Lung (tissue), 12 donors: Measurements from ENCODE around the gene IQGAP2. TPM values are rescaled to one million over a fixed set of nuclear protein-coding genes. Genes with fewer than 3 reads are reported as not detected.

Source experiments
- ATAC-seq: fragments of 200-7000 bp; cut with Tn5 transposase; one replicate; pipeline ENCODE4 v1.9.1; 2020; ENCODE audit warnings: moderate number of reproducible peaks; ENCODE audit not compliant: insufficient read depth, low FRiP score
- DNase-seq, 3 donors: peaks; one replicate each; pipeline ENCODE4 v3.0.0-alpha.2; 2013 to 2017
- H3K27ac ChIP-seq, 2 donors: one replicate each; pipeline ENCODE4 v1.5.1; 2013; ENCODE audit warnings: mild to moderate bottlenecking in 2 of 2, moderate library complexity in 2 of 2, control low read depth in 1 of 2, inconsistent platforms in 1 of 2, low read depth in 1 of 2, low read length in 1 of 2
- H3K27me3 ChIP-seq, 3 donors: one replicate each; pipeline ENCODE4 v1.5.1; 2013; ENCODE audit warnings: low read length in 2 of 3; ENCODE audit not compliant: control insufficient read depth in 3 of 3, insufficient read depth in 3 of 3
- H3K36me3 ChIP-seq, 4 donors: one replicate each; pipeline ENCODE4 v1.5.1; 2013; ENCODE audit warnings: low read length in 4 of 4, mild to moderate bottlenecking in 1 of 4, moderate library complexity in 1 of 4; ENCODE audit not compliant: control insufficient read depth in 4 of 4, insufficient read depth in 4 of 4
- H3K4me1 ChIP-seq, 5 donors: one replicate each; pipeline ENCODE4 v1.5.1; 2013; ENCODE audit warnings: low read length in 5 of 5, mild to moderate bottlenecking in 2 of 5, moderate library complexity in 1 of 5; ENCODE audit not compliant: control insufficient read depth in 5 of 5, insufficient read depth in 5 of 5
- H3K4me3 ChIP-seq: one replicate; pipeline ENCODE4 v1.5.1; 2013; ENCODE audit warnings: mild to moderate bottlenecking, control low read depth, moderate library complexity
- H3K9ac ChIP-seq, 2 donors: one replicate each; pipeline ENCODE4 v1.5.1; 2013; ENCODE audit warnings: low read length in 2 of 2, control low read depth in 1 of 2; ENCODE audit not compliant: insufficient read depth in 1 of 2
- H3K9me3 ChIP-seq, 4 donors: one replicate each; pipeline ENCODE4 v1.5.1; 2013; ENCODE audit warnings: low read length in 3 of 4, mild to moderate bottlenecking in 1 of 4, moderate library complexity in 1 of 4; ENCODE audit not compliant: control insufficient read depth in 4 of 4, insufficient read depth in 3 of 4
- CTCF ChIP-seq: IDR thresholded peaks from 2 replicates; pipeline ENCODE4 v1.5.1; 2012; ENCODE audit warnings: mild to moderate bottlenecking; ENCODE audit errors: control extremely low read depth, extremely low read depth
- WGBS, 2 donors: extraction: QIAGEN DNeasy Blood & Tissue Kit; methylation state at CpG; one replicate each; pipeline ENCODE4 v1.1.7; 2013; 5-methylcytosine and 5-hydroxymethylcytosine counted together
- polyA plus RNA-seq, 2 donors: library from polyadenylated mRNA; stranded (reverse); fragments of 200-250 nt; gene quantifications; one replicate each; pipeline ENCODE4 v1.2.1, GENCODE V29; 2013
- total RNA-seq, 2 donors: library from RNA; depleted of rRNA in 1 of 2; stranded (reverse); fragments of >200 nt in 1 of 2; gene quantifications; one replicate each; pipeline ENCODE4 v1.2.1, GENCODE V29; 2014 to 2021
- donor health status: control.
- donor health status: control.
- donor health status: Bipolar disorder and iron deficiency.
- donor health status: healthy.
- donor health status: DM: yes; HTN: yes; CAD: no.

IQGAP2 gene
- total and polyA plus RNA-seq, 4 donors = 6.0 to 33.6 (median 13.7) TPM

- Histone ChIP-seq H3K4me3 (peak overlapping the region; percentile 71), H3K27me3 (no peaks in the 10 kb centered on the region), H3K9me3 (no peaks in the 10 kb centered on the region), H3K9ac (no peak overlapping the region), H3K36me3 (no peaks in the 10 kb centered on the region), H3K27ac (peak overlapping the region in 1 of 2 donors; percentile 86), H3K4me1 (peaks cover 0 to 17% (median 3%) of the 10 kb centered on the region in 5 donors)
- no peak for TF ChIP-seq CTCF
- ATAC-seq = peak; percentile 19
- 1 to 2% methylated on average over 23 to 30 of the region's 30 CpGs for WGBS, 2 donors
- DNase-seq = peak; percentile 47 to 64 (median 60)
Measured at GRCh38 chr5:76403766-76404222, 709 bp downstream of the IQGAP2 start.

DNA sequence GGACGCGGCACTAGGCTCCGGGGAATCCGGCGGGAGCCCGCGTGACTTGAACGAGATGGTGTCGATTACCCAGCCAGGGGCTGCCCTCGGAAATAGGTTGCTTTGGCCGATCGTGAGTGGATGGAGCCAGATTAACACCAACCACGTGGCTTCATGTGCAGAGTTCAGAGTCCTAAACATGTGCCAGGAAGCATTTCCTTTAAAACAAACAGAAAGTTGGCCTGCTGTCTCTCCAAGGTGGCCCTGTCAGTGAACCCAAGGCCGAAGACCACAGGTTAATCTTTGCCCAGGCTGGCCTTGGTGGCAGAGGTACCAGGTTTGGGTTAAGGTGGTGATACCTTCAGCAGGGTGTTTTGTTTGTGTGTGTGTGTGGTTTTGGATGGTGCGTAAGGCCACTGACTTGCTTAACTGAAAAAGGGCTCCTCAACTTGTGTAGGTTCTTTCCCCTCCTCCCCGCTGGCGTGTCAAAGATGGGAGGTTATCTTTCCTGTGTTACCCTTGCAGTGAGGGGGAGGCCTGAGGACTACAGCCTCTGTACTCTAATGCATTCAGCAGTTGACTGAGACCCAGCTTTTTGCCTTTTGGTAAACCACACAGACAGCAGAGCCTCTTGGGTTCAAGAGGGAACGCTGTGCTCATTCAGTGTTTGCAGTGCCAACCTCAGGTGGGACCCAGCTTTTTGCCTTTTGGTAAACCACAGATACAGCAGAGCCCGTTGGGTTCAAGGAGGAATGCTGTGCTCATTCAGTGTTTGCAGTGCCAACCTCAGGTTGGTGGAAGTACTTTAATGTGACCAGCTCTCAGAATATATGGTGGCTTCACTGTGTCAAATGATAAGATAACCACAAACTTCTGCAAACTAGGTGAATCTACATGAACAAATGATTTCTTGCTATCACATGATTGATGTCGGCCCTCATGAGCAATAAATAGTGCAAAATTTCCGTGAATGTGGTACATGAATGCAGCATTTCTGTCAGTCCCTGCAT lies 1.4 kb downstream of the IQGAP2 start:
- peak in 2 of 3 donors; percentile 21 to 54 for DNase-seq
- no peaks in the 10 kb centered on the region for H3K27me3 ChIP-seq
- H3K4me1 ChIP-seq = peaks cover 0 to 17% (median 3%) of the 10 kb centered on the region in 5 donors
- no peak overlapping the region for H3K4me3 ChIP-seq
- H3K27ac ChIP-seq = no peak overlapping the region
- TF ChIP-seq CTCF = no peak
- WGBS, 2 donors = 14 to 23% methylated on average over 21 of the region's 21 CpGs
- no peaks in the 10 kb centered on the region for H3K36me3 ChIP-seq
- no peak for ATAC-seq
- H3K9me3 ChIP-seq = no peaks in the 10 kb centered on the region
- no peak overlapping the region for H3K9ac ChIP-seq

DNA sequence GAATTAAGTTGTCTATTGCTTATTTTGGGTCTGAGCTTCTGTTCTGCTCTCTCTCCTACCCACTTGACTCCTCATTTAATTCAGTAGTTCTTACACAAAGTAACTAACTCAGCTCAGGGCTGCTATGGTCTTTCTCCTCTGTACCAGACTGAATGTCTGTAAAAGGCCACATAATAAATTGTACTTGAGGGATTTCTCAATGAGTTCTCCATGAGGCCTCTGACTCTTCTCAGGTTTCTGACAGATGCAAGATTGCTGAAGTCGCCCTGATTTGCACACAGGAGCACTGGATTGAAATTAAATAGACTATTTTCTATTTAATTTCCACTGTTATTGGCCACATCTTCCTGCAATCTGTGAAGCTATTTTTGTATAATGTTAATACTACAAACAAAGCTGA lies 2.9 kb downstream of the IQGAP2 start:
- H3K9ac ChIP-seq = no peak overlapping the region
- no peaks in the 10 kb centered on the region for H3K36me3 ChIP-seq
- no peaks in the 10 kb centered on the region for H3K27me3 ChIP-seq
- no peak for ATAC-seq
- H3K4me3 ChIP-seq = no peak overlapping the region
- no peaks in the 10 kb centered on the region for H3K9me3 ChIP-seq
- H3K4me1 ChIP-seq = peaks cover 0 to 17% (median 3%) of the 10 kb centered on the region in 5 donors
- WGBS, 2 donors = 30 to 43% methylated on average over 1 of the region's 1 CpG
- no peak for DNase-seq
- no peak overlapping the region for H3K27ac ChIP-seq
- TF ChIP-seq CTCF = no peak
